BE2C (cell line): Measurements from ENCODE around the gene MAGEB17.

Source experiments
- DNase-seq: peaks from one replicate; pipeline ENCODE4 v3.0.0-alpha.2; 2020
- H3K27me3 ChIP-seq: fragments of 250-450 bp; sonication (Bioruptor Pico); 2 replicates; pipeline ENCODE4 v1.5.1; 2020; ENCODE audit warnings: mild to moderate bottlenecking
- H3K36me3 ChIP-seq: fragments of 250-450 bp; sonication (Bioruptor Pico); 2 replicates; pipeline ENCODE4 v1.5.1; 2020; ENCODE audit warnings: mild to moderate bottlenecking
- H3K4me1 ChIP-seq: fragments of 250-450 bp; sonication (Bioruptor Pico); 2 replicates; pipeline ENCODE4 v1.5.1; 2020
- H3K4me3 ChIP-seq: 2 replicates; pipeline ENCODE4 v1.5.1; 2011; ENCODE audit warnings: low read depth, low read length
- H3K9me3 ChIP-seq: fragments of 250-450 bp; sonication (Bioruptor Pico); 2 replicates; pipeline ENCODE4 v1.5.1; 2020
- CTCF ChIP-seq: IDR thresholded peaks from 2 replicates; pipeline ENCODE4 v1.5.1; 2012; ENCODE audit warnings: mild to moderate bottlenecking, low read depth, low read length

MAGEB17 gene

GRCh38 chrX:16125520-16126149 is 41.6 kb upstream of the MAGEB17 start:
- H3K4me3 ChIP-seq = no peak overlapping the region
- H3K4me1 ChIP-seq = no peaks in the 10 kb centered on the region
- no peak for TF ChIP-seq CTCF
- H3K36me3 ChIP-seq = no peaks in the 10 kb centered on the region
- no peak for DNase-seq
- no peaks in the 10 kb centered on the region for H3K27me3 ChIP-seq
- no peaks in the 10 kb centered on the region for H3K9me3 ChIP-seq

GRCh38 chrX:16130707-16131106 is 36.6 kb upstream of the MAGEB17 start:
- Histone ChIP-seq H3K4me1 (no peaks in the 10 kb centered on the region), H3K4me3 (no peak overlapping the region), H3K9me3 (no peaks in the 10 kb centered on the region), H3K36me3 (no peaks in the 10 kb centered on the region), H3K27me3 (no peaks in the 10 kb centered on the region)
- no peak for TF ChIP-seq CTCF
- no peak for DNase-seq

GRCh38 chrX:16134936-16135335 is 32.3 kb upstream of the MAGEB17 start:
- H3K9me3 ChIP-seq = no peaks in the 10 kb centered on the region
- no peak overlapping the region for H3K4me3 ChIP-seq
- no peak for DNase-seq
- no peaks in the 10 kb centered on the region for H3K27me3 ChIP-seq
- TF ChIP-seq CTCF = no peak
- H3K36me3 ChIP-seq = no peaks in the 10 kb centered on the region
- no peaks in the 10 kb centered on the region for H3K4me1 ChIP-seq

- TF ChIP-seq CTCF = no peak
- Histone ChIP-seq H3K9me3 (no peaks in the 10 kb centered on the region), H3K4me1 (no peaks in the 10 kb centered on the region), H3K27me3 (no peaks in the 10 kb centered on the region), H3K36me3 (no peaks in the 10 kb centered on the region), H3K4me3 (no peak overlapping the region)
- DNase-seq = no peak
Measured at GRCh38 chrX:16136080-16136479, 31.2 kb upstream of the MAGEB17 start.

- no peak overlapping the region for H3K4me3 ChIP-seq
- no peaks in the 10 kb centered on the region for H3K4me1 ChIP-seq
- no peaks in the 10 kb centered on the region for H3K27me3 ChIP-seq
- H3K9me3 ChIP-seq = no peaks in the 10 kb centered on the region
- DNase-seq = no peak
- H3K36me3 ChIP-seq = no peaks in the 10 kb centered on the region
- no peak for TF ChIP-seq CTCF
Measured at GRCh38 chrX:16137416-16138107, 29.7 kb upstream of the MAGEB17 start.

- Histone ChIP-seq H3K27me3 (no peaks in the 10 kb centered on the region), H3K4me1 (no peaks in the 10 kb centered on the region)
- DNase-seq = peak; percentile 7
Measured at GRCh38 chrX:16138108-16138427, 29.2 kb upstream of the MAGEB17 start.

More at GRCh38 chrX:16138108-16138427, 29.2 kb upstream of the MAGEB17 start:
- H3K9me3 ChIP-seq = no peaks in the 10 kb centered on the region
- no peaks in the 10 kb centered on the region for H3K36me3 ChIP-seq
- H3K4me3 ChIP-seq = no peak overlapping the region
- peak; percentile 41 for TF ChIP-seq CTCF
